GM12872 (cell line): ENCODE data around the gene SLC17A5.

Experiments used
- CTCF ChIP-seq: IDR thresholded peaks from 3 replicates; pipeline ENCODE4 v1.5.1; 2011; ENCODE audit warnings: low read depth, mild to moderate bottlenecking, low read length, moderate library complexity; ENCODE audit not compliant: insufficient read depth

SLC17A5 gene

GRCh38 chr6:73694711-73695411 is 41.1 kb upstream of the SLC17A5 start:
- TF ChIP-seq CTCF = no peak

- no peak for TF ChIP-seq CTCF
Measured at GRCh38 chr6:73691512-73691911, 37.7 kb upstream of the SLC17A5 start.

GRCh38 chr6:73690056-73690455 is 36.3 kb upstream of the SLC17A5 start:
- TF ChIP-seq CTCF = no peak

- TF ChIP-seq CTCF = no peak
Measured at GRCh38 chr6:73688351-73688750, 34.6 kb upstream of the SLC17A5 start.

GRCh38 chr6:73680289-73680918 is 26.6 kb upstream of the SLC17A5 start:
- TF ChIP-seq CTCF = no peak

- TF ChIP-seq CTCF = no peak
Measured at GRCh38 chr6:73679009-73679408, 25.2 kb upstream of the SLC17A5 start.

- peak; percentile 92 for TF ChIP-seq CTCF
Measured at GRCh38 chr6:73675466-73676098, 21.8 kb upstream of the SLC17A5 start.
